GM21360 (cell line): Measurements from ENCODE around the gene CCDC74A.
"Not testable (repeated sequence)": the region's sequence is repeated elsewhere in the genome, so short reads cannot be mapped to it uniquely, and the experiment has no call there.

Experiments used
- ATAC-seq: cut with Tn5 transposase; IDR thresholded peaks from one replicate; pipeline ENCODE4 v1.9.1; 2021; ENCODE audit warnings: mild to moderate bottlenecking, moderate library complexity; ENCODE audit not compliant: unreplicated experiment

The CCDC74A gene

GRCh38 chr2:131527131-131528001 is at the start of gene CCDC74A:
TSS of gene CCDC74A (plus strand) at chr2:131527888. CDS start at chr2:131527971, 83 bp downstream.
- ATAC-seq: peak; percentile 83

- ATAC-seq: not testable (repeated sequence)
Observed at GRCh38 chr2:131478074-131478849, 49.4 kb upstream of the CCDC74A start.

GRCh38 chr2:131478850-131479461 is 48.7 kb upstream of the CCDC74A start:
- not testable (repeated sequence) for ATAC-seq

GRCh38 chr2:131480351-131480750 is 47.3 kb upstream of the CCDC74A start:
- not testable (repeated sequence) for ATAC-seq

GRCh38 chr2:131482506-131483155 is 45.1 kb upstream of the CCDC74A start:
- ATAC-seq: not testable (repeated sequence)

- ATAC-seq: not testable (repeated sequence)
Observed at GRCh38 chr2:131483981-131484820, 43.5 kb upstream of the CCDC74A start.

- ATAC-seq: not testable (repeated sequence)
Observed at GRCh38 chr2:131484906-131485460, 42.7 kb upstream of the CCDC74A start.

- ATAC-seq: not testable (repeated sequence)
Observed at GRCh38 chr2:131486201-131486902, 41.3 kb upstream of the CCDC74A start.

- no peak for ATAC-seq
Observed at GRCh38 chr2:131488306-131489205, 39.1 kb upstream of the CCDC74A start.

GRCh38 chr2:131490616-131491468 is 36.8 kb upstream of the CCDC74A start:
- ATAC-seq: not testable (repeated sequence)

- ATAC-seq: not testable (repeated sequence)
Observed at GRCh38 chr2:131491469-131491836, 36.2 kb upstream of the CCDC74A start.

GRCh38 chr2:131492015-131492417 is 35.7 kb upstream of the CCDC74A start, which contains the start of gene MZT2A:
TSS of gene MZT2A (minus strand) at chr2:131492397. CDS start at chr2:131492376, 21 bp downstream.
- peak; percentile 5 for ATAC-seq

- peak; percentile 72 for ATAC-seq
Observed at GRCh38 chr2:131492418-131493198, 35.1 kb upstream of the CCDC74A start.

GRCh38 chr2:131493199-131493968 is 34.3 kb upstream of the CCDC74A start:
- ATAC-seq: peak; percentile 18

GRCh38 chr2:131495506-131495905 is 32.2 kb upstream of the CCDC74A start:
- ATAC-seq: not testable (repeated sequence)
